H1 (cell line): ENCODE data around the gene FRMD4B. TPM values are rescaled to one million over a fixed set of nuclear protein-coding genes. Genes with fewer than 3 reads are reported as not detected.

Experiments used
- RXRA ChIP-seq: IDR thresholded peaks from 2 replicates; pipeline ENCODE4 v1.6.1; 2011; ENCODE audit warnings: low read depth, mild to moderate bottlenecking, low read length, moderate library complexity; ENCODE audit not compliant: insufficient read depth
- polyA plus RNA-seq, 7 experiments: library from polyadenylated mRNA; depleted of rRNA in 3 of 7; stranded (reverse) in 5 of 7; unstranded in 2 of 7; fragments of >200 nt in 5 of 7; fragments of 200-250 nt in 2 of 7; gene quantifications; 1 replicate in 5 of 7; 2 replicates in 1 of 7; 4 replicates in 1 of 7; pipeline versions ENCODE4 v1.2.1 to v1.2.3, GENCODE V29; 2011 to 2013; ENCODE audit warnings: missing spikeins in 2 of 7, mixed read lengths in 2 of 7
- total RNA-seq: library from RNA; stranded (reverse); fragmentation: NEBNext Ultra II Directional; extraction: Animal tissue kit (Norgen Biotek cat#: 25700); gene quantifications from 2 replicates; pipeline ENCODE4 v1.2.1, GENCODE V29; 2021

FRMD4B gene
- total and polyA plus RNA-seq, 2 of the 8 experiments (the other 6 are each of a cell fraction or from before 2014, with no cell fraction given): 2.7 to 7.2 TPM

DNA sequence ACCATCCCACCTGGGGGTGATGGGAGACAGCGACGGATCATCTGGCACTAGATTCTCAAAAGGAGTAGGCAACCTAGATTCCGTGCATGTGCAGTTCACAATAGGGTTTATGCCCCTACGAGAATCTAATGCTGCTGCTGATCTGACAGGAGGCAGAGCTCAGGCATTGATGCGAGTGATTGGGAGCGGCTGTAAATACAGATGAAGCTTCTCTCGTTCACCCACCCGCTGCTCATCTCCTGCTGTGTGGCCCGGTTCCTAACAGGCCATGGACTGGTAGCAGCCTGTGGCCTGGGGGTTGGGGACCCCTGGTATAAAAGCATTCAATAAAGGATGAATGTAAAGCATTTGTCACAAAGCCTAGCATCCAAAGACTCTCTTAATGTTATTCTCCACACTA lies 126.8 kb downstream of the FRMD4B start (continued):
- no peak for TF ChIP-seq RXRA
